OCI-LY3 (cell line): Measurements from ENCODE around the gene AGPAT4.

Experiments
- EZH2phosphoT487 ChIP-seq: fragments of 200-600 bp; shearing (Covaris generic); IDR thresholded peaks from 2 replicates; pipeline ENCODE4 v1.6.1; 2018; ENCODE audit warnings: antibody characterized with exemption, mixed run types, low read depth
- TF ChIP-seq, protein P1 (sequence below): fragments of 200-600, 300-600 bp; sonication (generic); IDR thresholded peaks from 2 replicates; pipeline ENCODE4 v1.5.1; 2014; ENCODE audit warnings: antibody characterized with exemption, low read length, low read depth

DNA sequence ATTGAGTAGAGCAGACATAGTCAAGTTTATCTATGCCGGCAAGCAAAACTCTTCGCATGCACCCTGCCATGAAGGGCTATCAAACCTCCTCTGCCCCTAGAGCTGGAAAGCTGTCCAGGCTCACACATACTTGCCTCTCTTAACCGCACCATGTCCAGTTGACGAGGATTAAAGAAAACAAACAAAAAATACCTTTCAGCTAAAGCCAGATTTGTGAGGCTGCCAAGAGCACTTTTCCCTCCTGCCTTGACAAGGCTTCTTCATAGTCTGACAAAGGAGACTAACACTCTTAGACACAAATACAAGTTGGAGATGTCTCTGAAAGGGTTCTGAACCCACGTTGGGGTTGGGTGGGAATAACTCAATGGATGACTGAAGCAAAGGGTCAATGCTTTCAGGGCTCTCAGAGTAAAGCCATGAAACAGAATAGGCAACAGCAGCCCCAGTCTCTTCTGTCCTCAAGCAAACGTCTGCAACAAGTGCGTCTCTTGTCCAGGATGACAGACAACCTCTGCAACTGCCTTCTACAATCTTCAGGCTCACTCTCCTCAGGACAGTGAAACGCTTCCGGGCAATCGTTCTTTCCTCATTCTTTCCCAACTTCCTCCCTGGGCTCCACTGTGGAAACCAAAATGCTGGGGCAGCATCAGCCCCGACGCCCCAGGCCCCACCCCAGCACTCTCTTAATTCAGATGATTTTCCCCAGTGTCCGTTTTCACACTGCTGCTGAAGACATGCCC lies 57.8 kb downstream of the AGPAT4 start:
- no peak for TF ChIP-seq EZH2phosphoT487
- TF ChIP-seq, protein P1, sequence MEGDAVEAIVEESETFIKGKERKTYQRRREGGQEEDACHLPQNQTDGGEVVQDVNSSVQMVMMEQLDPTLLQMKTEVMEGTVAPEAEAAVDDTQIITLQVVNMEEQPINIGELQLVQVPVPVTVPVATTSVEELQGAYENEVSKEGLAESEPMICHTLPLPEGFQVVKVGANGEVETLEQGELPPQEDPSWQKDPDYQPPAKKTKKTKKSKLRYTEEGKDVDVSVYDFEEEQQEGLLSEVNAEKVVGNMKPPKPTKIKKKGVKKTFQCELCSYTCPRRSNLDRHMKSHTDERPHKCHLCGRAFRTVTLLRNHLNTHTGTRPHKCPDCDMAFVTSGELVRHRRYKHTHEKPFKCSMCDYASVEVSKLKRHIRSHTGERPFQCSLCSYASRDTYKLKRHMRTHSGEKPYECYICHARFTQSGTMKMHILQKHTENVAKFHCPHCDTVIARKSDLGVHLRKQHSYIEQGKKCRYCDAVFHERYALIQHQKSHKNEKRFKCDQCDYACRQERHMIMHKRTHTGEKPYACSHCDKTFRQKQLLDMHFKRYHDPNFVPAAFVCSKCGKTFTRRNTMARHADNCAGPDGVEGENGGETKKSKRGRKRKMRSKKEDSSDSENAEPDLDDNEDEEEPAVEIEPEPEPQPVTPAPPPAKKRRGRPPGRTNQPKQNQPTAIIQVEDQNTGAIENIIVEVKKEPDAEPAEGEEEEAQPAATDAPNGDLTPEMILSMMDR: no peak
